Activated CD4-positive, alpha-beta T cell treated with anti-CD3 and anti-CD28 coated beads for 4 hours (primary cell): ENCODE measurements around the gene CD80.
"Not testable (repeated sequence)": the region's sequence is repeated elsewhere in the genome, so short reads cannot be mapped to it uniquely, and the experiment has no call there.

Experiments used
- DNase-seq, 2 donors: peaks; one replicate each; pipeline ENCODE4 v3.0.0-alpha.2; 2020

Gene CD80

GRCh38 chr3:119580067-119580760, 20.8 kb upstream of the CD80 start:
- no peak for DNase-seq

- peak; percentile 31 to 46 for DNase-seq
Observed at GRCh38 chr3:119579366-119580066, 20.1 kb upstream of the CD80 start, which contains the start of gene ADPRH. TSS of gene ADPRH (plus strand) at chr3:119579492. CDS start at chr3:119582170, 2,678 bp downstream.

GRCh38 chr3:119575507-119575906, 16.1 kb upstream of the CD80 start:
- no peak for DNase-seq

GRCh38 chr3:119571688-119572087, 12.3 kb upstream of the CD80 start:
- no peak for DNase-seq

- no peak for DNase-seq
Observed at GRCh38 chr3:119571230-119571629, 11.8 kb upstream of the CD80 start.

- no peak for DNase-seq
Observed at GRCh38 chr3:119570229-119570628, 10.8 kb upstream of the CD80 start.

- DNase-seq: no peak
Observed at GRCh38 chr3:119569156-119569555, 9.7 kb upstream of the CD80 start.

GRCh38 chr3:119563334-119563733, 3.9 kb upstream of the CD80 start:
- not testable (repeated sequence) for DNase-seq

- peak in 1 of 2 donors; percentile 35 for DNase-seq
Observed at GRCh38 chr3:119562307-119562961, 3.0 kb upstream of the CD80 start.

- no peak for DNase-seq
Observed at GRCh38 chr3:119560160-119560559, 746 bp upstream of the CD80 start.

GRCh38 chr3:119558626-119559317, 642 bp downstream of the CD80 start:
- no peak for DNase-seq

GRCh38 chr3:119557877-119558269, 1.5 kb downstream of the CD80 start:
- DNase-seq: peak in 1 of 2 donors; percentile 8

- DNase-seq: no peak
Observed at GRCh38 chr3:119557192-119557876, 2.1 kb downstream of the CD80 start.

- DNase-seq: no peak
Observed at GRCh38 chr3:119555929-119556328, 3.5 kb downstream of the CD80 start.

GRCh38 chr3:119555309-119555735, 4.1 kb downstream of the CD80 start:
- DNase-seq: no peak

GRCh38 chr3:119553823-119554415, 5.5 kb downstream of the CD80 start:
- DNase-seq: no peak

- not testable (repeated sequence) for DNase-seq
Observed at GRCh38 chr3:119552928-119553327, 6.5 kb downstream of the CD80 start.

GRCh38 chr3:119551598-119551997, 7.8 kb downstream of the CD80 start:
- no peak for DNase-seq

- no peak for DNase-seq
Observed at GRCh38 chr3:119550192-119550910, 9.1 kb downstream of the CD80 start.

GRCh38 chr3:119548341-119548740, 11.1 kb downstream of the CD80 start:
- DNase-seq: no peak

- no peak for DNase-seq
Observed at GRCh38 chr3:119547227-119547626, 12.2 kb downstream of the CD80 start.
